NCI-H1092 (cell line): ENCODE data around the gene SLC4A3.

Experiments used
- DNase-seq: peaks from one replicate; lab custom pipeline; 2025; lab: John Stamatoyannopoulos, UW

The SLC4A3 gene

DNA sequence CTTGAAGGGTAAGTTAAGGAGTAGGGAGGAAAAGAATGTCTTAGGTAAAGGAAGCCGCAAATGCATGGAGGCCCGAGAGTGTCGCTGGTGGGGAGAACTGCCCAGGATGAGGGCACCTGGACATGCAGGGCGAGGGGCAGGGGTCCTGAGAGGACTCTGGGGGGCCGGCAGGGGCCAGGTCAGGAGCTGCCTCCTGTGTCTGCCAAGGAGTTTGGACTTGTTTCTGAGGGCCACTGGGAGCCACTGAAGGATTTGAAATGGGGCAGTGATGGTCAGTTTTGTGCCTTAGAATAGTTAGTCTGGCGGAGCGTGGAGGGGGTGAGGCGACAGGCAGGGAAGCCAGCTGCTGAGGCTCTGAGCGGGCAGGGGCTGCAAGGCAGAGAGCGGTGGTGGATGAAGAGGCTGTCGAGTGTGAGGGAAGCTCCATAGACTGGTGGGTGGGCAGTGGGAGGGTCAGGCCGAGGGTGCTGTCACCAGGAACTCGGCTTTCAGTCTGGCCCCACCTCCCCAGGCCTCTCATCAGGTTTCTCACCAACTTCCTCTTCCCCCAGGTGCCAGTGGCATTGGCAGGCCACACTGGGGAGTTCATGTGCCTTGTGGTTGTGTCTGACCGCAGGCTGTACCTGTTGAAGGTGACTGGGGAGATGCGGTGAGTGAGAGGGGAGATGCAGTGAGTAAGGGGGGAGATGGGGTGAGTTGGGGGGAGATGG is 14.7 kb upstream of the SLC4A3 start:
- DNase-seq, result no peak

DNA sequence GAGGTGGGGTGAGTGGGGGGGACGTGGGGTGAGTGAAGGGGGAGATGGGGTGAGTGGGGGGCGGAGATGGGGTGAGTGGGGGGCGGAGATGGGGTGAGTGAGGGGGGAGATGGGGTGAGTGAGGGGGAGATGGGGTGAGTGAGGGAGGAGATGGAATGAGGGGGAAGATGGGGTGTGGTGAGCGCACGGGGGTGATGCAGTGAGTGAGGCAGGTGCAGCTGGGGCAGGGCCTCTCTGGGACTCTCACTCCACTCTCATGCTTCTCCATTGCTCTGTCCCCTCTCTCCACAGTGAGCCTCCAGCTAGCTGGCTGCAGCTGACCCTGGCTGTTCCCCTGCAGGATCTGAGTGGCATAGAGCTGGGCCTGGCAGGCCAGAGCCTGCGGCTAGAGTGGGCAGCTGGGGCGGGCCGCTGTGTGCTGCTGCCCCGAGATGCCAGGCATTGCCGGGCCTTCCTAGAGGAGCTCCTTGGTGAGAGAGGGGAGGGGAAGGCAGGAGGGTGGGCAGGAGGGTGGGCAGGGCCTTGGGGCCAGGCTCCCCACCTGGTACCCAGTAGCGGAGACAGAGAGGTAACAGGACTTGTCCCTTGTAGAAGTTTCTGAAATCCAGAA is 13.9 kb upstream of the SLC4A3 start:
- no peak for DNase-seq

DNA sequence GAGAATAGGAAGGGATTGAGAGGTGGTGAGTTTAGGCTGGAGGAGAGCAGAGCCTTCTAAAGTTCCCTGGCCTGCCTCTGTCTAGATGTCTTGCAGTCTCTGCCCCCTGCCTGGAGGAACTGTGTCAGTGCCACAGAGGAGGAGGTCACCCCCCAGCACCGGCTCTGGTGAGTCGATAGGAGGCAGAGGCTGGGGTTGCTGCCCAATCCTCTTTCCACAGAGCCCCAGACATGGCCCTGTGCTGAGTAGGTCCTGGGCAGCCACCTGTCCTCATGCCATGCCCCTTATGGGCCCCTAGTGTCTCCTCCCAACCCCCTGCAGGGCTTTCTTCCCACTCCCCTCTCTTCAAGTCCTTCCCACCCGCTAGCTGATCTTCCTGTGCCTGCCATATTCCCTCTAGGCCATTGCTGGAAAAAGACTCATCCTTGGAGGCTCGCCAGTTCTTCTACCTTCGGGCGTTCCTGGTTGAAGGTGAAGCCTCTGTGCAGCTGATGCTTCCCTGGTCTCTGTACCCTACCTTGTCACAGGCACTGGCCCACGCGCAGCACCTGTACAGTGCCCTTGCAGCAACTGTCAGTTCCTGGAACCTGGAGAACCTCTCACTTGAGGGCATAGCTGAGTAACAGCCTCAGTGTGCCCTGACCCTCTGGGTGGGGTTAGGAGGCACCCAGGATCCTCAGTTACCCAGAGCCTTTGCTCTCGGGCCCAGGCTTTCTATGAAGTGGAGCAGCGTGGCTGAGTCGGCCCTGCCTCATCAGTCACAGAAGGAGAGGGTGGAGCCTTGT is 13.2 kb upstream of the SLC4A3 start:
- DNase-seq, result no peak

DNA sequence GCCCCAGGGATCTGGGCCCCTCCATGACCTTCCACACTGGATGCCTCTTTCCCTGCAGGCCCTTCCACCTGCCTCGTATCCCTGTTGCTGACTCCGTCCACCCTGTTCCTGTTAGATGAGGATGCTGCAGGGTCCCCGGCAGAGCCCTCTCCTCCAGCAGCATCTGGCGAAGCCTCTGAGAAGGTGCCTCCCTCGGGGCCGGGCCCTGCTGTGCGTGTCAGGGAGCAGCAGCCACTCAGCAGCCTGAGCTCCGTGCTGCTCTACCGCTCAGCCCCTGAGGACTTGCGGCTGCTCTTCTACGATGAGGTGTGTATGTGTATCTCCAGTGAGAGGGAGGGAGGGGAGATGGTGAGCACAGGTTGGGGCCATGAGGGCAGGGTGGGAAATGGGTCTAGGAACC is 12.4 kb upstream of the SLC4A3 start:
- DNase-seq, result no peak

DNA sequence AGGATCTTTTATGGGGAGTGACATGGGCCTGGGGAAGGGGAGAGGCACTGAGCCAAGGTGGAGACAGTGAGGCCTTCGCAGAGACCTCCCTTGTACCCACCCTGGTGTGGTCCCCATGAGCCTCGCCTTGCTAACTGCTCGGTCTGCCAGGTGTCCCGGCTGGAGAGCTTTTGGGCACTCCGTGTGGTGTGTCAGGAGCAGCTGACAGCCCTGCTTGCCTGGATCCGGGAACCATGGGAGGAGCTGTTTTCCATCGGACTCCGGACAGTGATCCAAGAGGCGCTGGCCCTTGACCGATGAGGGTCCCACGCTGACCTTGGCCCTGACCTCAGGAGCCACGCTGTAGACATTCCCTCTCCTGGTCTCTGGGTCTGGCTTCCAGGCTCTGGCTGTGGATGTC is 11.5 kb upstream of the SLC4A3 start:
- no peak for DNase-seq

DNA sequence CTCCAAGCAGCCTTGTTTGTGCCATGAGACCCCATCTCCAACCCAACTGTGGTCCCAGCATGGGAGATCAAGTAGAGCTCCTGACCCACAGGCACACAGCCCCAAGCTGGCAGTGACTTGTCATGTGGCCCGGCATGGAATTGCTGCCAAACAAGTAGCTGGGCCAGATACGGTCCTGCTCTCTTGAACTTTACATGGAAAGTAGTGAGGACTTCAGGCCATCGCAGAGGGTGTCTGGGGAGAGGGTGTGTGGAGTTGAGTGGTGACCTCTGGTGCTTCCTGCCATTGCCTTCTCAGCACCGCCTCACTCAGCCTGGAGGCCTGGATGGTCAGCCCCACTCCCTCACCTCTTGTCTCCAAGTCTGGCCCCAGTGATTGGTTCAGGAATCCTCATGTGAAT is 10.9 kb upstream of the SLC4A3 start:
- no peak for DNase-seq

DNA sequence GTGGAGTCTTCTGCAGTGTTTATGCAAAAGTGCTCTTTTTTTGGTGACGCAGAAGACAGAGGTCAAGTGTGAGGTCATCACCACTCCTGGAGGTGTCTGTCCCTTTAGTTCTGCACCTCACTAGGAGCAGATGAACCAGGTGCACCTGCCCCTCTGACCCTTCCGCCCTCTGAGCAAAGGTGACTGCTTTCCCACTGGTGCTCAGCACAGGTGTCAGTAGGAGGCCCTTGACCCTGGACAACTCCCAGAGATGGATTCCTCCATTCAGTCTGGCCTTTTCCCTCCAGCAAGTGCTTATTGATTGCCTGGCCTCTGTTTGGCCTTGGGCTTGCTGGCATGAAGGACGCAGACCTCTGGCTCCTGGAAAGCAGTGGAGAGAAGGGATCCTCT is 8.7 kb upstream of the SLC4A3 start:
- DNase-seq, result no peak

DNA sequence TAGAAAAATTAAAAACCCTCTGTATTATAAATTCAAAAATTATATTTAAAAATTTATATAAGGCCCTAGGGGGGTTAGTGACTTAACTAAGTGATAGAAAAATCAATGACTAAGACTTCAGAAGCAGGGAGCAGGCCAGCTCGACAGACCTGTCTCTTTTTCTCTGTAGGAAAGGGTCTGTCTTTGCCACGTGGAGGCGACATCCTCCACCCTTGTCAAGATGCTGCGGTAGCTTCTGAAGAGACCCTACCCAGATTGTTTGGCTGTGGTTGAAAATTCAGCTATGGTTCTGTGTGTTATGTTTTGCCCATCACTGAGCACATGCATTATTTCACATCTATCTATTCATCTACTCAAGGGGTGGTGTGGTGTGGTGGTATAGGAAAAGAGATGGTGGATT is 8.2 kb upstream of the SLC4A3 start:
- no peak for DNase-seq

DNA sequence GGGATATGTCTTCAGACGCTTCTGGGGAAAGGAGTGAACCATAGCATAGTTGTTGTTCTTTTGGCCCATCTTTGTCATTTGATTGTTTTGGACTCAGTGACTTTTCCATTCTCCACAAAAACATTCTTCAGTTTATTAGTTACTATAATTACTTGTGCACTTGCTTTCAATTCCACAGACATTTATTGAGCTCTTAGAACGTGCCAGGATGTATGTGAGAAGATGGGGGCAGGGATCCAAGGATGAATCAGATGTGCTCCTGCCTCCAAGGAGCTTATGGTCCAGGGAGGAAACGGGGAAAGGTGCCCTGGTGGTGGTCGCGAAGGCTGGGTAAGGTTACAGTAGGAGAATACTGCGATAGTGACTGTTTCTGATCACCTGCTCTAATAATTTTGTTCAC is 6.9 kb upstream of the SLC4A3 start:
- DNase-seq, result no peak

DNA sequence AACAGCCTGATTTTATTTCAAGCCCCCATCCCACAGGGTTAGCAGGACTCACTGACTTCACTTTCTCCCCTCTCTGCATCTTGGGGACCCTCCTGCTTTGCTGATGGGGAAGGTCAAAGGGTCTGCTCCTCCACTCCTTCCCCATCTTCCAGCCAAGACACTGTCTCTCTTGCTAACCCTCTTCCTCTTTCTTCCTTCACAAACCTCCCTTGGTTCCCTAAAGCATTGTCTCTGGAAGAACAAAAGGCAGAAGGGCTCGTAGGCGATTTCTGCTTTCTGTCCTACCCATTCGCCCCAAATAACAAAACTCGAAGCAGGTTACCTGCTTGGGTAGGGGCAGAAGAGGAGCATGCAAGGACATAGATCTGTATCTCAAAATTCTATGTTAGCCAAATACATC is 5.5 kb upstream of the SLC4A3 start:
- no peak for DNase-seq

DNA sequence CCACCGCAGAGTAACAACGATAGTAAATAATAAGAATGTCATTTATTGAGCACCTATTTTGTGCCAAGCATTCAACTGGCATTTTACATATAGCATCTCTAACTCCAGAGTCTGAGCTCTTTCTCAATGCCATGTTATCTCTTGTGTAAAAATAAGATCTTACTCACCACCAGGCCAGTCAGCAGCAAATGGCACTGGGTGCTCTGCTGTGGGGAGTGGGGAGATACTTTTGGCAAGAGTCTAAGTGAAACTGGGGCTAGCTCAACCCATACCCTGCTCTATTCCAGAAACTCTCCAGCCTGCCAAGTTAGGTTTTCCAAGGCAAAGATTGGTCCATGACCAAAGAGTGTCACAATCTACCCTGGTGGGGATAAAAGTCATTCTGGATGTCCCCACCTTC is 5.0 kb upstream of the SLC4A3 start:
- DNase-seq, result no peak

DNA sequence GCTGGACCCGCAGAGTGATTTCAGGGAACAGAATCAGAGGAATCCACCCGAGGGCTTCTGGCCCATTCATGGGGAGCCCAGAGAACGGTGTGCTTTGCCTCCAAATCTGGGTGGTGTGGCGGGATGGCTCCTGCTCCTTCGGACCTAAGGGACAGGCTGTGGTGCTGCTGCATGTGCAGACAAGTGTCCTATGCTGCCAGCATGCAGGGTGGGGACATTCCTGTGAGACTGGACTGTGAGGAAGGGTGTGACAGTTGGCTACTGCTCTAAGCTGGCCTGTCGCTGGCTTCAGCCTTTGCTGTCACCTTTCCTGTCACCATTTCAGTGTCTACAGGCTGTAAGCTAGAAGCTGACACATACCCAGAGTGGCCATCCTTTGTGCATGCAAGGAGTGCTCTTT is 2.9 kb upstream of the SLC4A3 start:
- no peak for DNase-seq

DNA sequence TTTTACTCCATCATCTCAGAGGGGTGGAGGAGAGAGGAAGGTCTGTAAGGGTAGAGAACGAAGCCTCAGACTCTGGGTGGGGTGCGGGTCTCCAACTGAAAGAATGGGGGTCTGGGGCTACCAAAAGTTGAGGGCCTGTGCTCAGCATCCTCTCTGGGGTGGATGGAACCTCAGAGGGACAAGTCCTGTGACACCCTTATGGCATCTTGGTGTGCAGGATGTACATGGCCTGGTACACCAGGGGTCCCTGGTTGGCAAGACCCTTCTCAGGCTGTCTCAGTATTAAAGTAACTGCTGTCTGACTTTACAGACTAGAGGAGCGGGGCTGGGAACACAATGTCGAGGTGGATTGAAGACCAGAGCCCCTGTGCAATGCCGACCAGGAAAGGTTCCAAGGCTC is 2.3 kb upstream of the SLC4A3 start:
- no peak for DNase-seq

DNA sequence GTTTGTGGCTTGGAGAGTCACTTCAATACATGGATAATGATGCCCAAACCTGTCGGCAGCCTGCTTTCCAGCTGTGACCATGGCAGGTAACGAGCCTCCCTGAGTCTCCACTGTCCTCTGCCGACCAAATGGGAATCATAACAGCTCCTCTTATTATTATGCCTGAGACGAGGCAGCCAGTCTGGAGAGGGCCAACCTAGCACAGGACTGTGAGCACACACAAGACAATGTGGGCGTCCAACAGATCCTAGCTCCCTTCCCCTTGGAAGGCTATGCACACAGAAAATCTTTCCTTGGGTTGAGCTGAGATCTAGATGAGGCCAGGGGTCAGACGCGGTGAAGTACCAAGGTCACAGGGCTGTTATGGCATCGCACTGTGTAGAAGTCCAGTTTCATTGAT is 890 bp upstream of the SLC4A3 start:
- no peak for DNase-seq

DNA sequence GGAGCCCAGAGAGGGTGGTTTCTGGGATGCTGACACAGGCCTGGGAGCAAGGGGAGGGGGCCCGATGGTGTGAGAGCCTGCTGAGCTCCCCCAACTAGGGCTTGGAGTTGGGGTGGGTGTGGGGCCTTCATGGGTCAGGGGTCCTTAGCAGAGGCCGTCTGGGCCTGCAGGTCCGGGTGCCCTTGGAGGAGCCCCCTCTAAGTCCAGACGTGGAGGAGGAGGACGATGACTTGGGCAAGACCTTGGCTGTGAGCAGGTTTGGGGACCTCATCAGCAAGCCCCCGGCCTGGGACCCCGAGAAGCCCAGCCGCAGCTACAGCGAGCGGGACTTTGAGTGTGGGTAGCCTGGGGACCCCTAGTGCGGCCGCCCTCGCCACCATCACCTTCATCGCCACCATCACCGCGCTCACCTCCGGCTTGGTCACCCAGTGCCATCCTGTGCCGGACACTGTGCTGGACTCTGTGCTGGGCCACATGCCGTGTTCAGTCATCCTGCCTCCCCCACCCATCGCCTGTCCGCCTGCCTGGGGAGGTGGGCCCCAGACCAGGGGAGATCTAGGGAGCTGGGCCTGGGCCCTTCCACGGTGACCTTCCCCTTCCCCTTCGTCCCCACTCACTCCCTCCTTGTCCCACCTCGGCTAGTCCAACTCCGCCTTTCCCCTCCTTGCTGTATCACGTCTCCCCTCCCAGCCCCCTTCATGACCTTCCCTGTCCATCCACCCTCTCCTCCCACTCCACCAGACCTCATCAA is 980 bp downstream of the SLC4A3 start:
- no peak for DNase-seq

DNA sequence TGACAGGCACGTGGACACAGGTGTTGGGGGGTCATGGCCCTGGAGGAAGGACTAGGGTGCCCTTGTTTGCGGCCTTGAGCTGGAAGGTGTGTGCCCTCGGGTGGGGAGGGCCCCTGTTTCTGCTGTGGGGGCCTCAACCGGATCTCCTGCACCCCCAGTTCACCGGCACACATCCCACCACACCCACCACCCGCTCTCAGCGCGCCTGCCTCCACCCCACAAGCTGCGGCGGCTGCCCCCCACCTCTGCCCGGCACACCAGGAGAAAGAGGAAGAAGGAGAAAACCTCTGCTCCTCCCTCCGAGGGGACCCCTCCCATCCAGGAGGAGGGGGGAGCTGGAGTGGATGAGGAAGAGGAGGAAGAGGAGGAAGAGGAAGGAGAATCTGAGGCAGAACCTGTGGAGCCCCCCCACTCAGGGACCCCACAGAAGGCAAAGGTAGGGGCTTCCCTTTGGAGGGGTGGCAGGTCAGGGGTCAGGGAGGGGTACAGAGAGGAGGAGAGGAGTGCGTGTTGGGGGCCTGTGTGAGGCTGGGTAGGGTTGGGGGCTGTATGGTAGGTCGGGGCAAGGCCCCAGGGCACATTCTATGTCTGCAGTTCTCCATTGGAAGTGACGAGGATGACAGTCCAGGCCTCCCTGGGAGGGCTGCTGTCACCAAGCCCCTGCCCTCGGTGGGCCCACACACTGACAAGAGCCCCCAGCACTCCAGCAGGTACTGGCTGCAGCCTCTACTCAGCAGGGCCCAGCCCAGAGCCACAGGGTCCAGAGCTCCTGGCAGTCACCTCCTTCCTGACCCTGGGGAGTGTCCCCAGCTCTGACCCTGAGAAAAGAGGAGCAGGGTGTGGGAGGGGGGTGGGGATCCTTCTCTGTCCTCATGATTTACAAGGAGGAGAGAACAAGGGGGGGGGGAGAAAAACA is 1.8 kb downstream of the SLC4A3 start:
- no peak for DNase-seq

DNA sequence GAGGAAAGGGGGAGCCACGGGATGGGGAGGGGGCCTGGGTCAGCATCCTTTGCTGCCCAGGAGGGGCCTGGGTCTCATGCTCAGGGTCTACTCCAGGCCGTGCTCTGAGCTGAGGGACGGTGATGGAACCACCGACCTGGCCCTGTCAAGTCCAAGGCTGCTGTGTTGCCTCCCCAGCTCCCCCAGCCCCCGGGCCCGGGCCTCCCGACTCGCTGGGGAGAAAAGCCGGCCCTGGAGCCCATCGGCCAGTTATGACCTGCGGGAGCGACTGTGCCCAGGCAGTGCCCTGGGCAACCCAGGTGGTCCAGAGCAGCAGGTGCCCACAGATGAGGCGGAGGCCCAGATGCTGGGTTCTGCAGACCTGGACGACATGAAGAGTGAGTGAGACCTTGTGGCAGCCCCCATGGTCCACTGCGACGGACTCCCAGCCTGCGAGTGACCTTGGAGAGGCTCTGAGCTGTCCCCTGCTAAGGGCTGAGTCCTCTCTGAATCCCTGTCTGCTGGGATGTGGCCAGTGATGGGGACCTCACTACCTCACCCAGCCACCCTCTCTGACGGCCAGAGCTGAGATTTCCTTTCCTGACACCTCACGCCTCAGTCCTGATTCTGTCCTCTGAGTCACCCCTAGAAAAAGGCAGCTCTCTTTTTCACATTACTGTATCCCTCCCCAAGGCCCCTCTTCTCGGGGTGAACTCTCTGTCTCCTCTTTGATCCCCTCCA is 2.7 kb downstream of the SLC4A3 start:
- DNase-seq, result no peak

DNA sequence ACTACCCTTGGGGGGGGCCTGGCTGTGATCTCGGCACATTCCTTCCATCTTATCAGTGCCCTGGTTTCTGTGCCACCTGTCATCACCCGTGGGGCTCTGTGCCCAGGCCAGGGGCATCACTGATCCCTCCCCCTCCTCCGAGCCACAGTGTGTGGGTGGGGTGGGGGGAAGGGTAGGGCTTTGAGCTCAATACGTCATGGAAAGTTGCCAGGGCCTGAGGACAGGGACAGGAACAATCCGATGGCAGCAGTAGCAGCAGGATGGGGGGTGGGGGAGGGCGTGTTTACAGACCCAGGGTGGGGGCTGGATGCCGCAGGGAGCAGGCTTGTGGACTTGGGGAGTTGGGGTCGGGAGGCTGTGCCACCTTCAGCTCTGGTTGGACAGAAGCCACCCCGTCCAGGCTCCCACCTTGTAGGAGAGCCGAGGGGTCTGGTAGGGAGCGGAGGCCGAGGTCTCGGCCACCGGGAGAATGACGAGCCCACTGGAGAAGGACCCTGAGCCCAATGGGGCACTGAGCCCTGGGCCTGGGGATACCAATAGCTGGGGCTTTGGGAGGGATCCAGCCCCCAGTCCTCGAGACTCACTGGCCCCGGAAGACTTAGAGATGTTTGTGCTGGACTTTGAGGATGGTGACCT is 3.5 kb downstream of the SLC4A3 start:
- no peak for DNase-seq

DNA sequence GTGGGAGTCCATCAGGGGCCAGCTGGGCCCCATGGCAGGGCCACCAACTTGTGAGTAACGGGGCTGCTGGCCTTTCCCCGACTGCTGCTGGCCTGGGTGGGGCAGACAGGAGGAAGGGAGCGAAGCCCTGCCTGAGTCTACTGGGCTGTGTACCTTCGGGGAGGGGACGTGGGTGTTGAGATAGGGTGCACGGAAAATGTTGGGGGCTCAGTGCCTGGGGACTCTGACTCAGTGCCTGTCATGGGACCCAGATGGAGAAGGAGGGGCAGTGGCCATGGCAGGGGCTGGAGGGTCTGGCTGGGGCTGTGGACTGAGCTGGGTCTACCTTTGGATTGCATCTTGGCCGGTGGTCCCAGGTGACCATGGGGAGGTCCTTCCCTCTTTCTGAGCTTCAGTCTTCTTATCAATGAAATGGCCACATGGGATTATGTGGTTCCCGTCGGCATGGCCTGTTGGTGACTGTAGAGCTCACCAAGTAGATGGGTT is 4.0 kb downstream of the SLC4A3 start:
- DNase-seq, result no peak
